ENCODE data around the gene ACACA. TPM values are rescaled to one million over a fixed set of nuclear protein-coding genes. Genes with fewer than 3 reads are reported as not detected.

The ACACA gene
- total RNA-seq, 1 donor from 2014 or later, result 145 TPM

GRCh38 chr17:37090941-37091340, 315.7 kb downstream of the ACACA start:
- TF ChIP-seq CTCF (IDR thresholded peaks at IDR 0.05; ENCODE audit: partially characterized antibody, unreplicated experiment), result no peak
- Mint-ChIP-seq H3K4me3 (ENCODE audit: unreplicated experiment) (no peak overlapping the region), H3K9me3 (ENCODE audit: unreplicated experiment) (peaks cover 2% of the 10 kb centered on the region), H3K27ac (ENCODE audit: unreplicated experiment) (no peak overlapping the region), H3K4me1 (ENCODE audit: low read depth, unreplicated experiment) (peaks cover 14% of the 10 kb centered on the region), H3K36me3 (ENCODE audit: unreplicated experiment) (no peaks in the 10 kb centered on the region), H3K27me3 (ENCODE audit: unreplicated experiment) (no peaks in the 10 kb centered on the region)
- no peak for DNase-seq

- Mint-ChIP-seq H3K4me1 (ENCODE audit: low read depth, unreplicated experiment) (peaks cover 13% of the 10 kb centered on the region), H3K27ac (ENCODE audit: unreplicated experiment) (no peak overlapping the region), H3K36me3 (ENCODE audit: unreplicated experiment) (no peaks in the 10 kb centered on the region), H3K4me3 (ENCODE audit: unreplicated experiment) (no peak overlapping the region), H3K27me3 (ENCODE audit: unreplicated experiment) (no peaks in the 10 kb centered on the region), H3K9me3 (ENCODE audit: unreplicated experiment) (peaks cover 2% of the 10 kb centered on the region)
- DNase-seq, result no peak
- no peak for TF ChIP-seq CTCF (IDR thresholded peaks at IDR 0.05; ENCODE audit: partially characterized antibody, unreplicated experiment)
Measured at GRCh38 chr17:37089956-37090355, 316.7 kb downstream of the ACACA start.

- Mint-ChIP-seq H3K27me3 (ENCODE audit: unreplicated experiment) (no peaks in the 10 kb centered on the region), H3K9me3 (ENCODE audit: unreplicated experiment) (peaks cover 2% of the 10 kb centered on the region), H3K4me1 (ENCODE audit: low read depth, unreplicated experiment) (peaks cover 9% of the 10 kb centered on the region), H3K36me3 (ENCODE audit: unreplicated experiment) (no peaks in the 10 kb centered on the region), H3K4me3 (ENCODE audit: unreplicated experiment) (no peak overlapping the region), H3K27ac (ENCODE audit: unreplicated experiment) (no peak overlapping the region)
- no peak for DNase-seq
- TF ChIP-seq CTCF (IDR thresholded peaks at IDR 0.05; ENCODE audit: partially characterized antibody, unreplicated experiment), result no peak
Measured at GRCh38 chr17:37088913-37089312, 317.7 kb downstream of the ACACA start.

GRCh38 chr17:37088459-37088858, 318.2 kb downstream of the ACACA start:
- no peak for DNase-seq
- no peak overlapping the region for H3K27ac Mint-ChIP-seq (ENCODE audit: unreplicated experiment)
- no peaks in the 10 kb centered on the region for H3K36me3 Mint-ChIP-seq (ENCODE audit: unreplicated experiment)
- no peak for TF ChIP-seq CTCF (IDR thresholded peaks at IDR 0.05; ENCODE audit: partially characterized antibody, unreplicated experiment)
- no peaks in the 10 kb centered on the region for H3K27me3 Mint-ChIP-seq (ENCODE audit: unreplicated experiment)
- H3K4me1 Mint-ChIP-seq (ENCODE audit: low read depth, unreplicated experiment), result peaks cover 9% of the 10 kb centered on the region
- no peak overlapping the region for H3K4me3 Mint-ChIP-seq (ENCODE audit: unreplicated experiment)
- peaks cover 2% of the 10 kb centered on the region for H3K9me3 Mint-ChIP-seq (ENCODE audit: unreplicated experiment)

- H3K9me3 Mint-ChIP-seq (ENCODE audit: unreplicated experiment), result peaks cover 2% of the 10 kb centered on the region
- H3K36me3 Mint-ChIP-seq (ENCODE audit: unreplicated experiment), result no peaks in the 10 kb centered on the region
- H3K27me3 Mint-ChIP-seq (ENCODE audit: unreplicated experiment), result no peaks in the 10 kb centered on the region
- H3K4me1 Mint-ChIP-seq (ENCODE audit: low read depth, unreplicated experiment), result peaks cover 9% of the 10 kb centered on the region
- H3K4me3 Mint-ChIP-seq (ENCODE audit: unreplicated experiment), result no peak overlapping the region
- TF ChIP-seq CTCF (IDR thresholded peaks at IDR 0.05; ENCODE audit: partially characterized antibody, unreplicated experiment), result no peak
- no peak for DNase-seq
- H3K27ac Mint-ChIP-seq (ENCODE audit: unreplicated experiment), result no peak overlapping the region
Measured at GRCh38 chr17:37087683-37088082, 319.0 kb downstream of the ACACA start.
